ENCODE results near the gene PRDM11. TPM values are rescaled to one million over a fixed set of nuclear protein-coding genes. Genes with fewer than 3 reads are reported as not detected.

PRDM11 gene
- total RNA-seq, 1 donor from 2014 or later: 60.2 TPM

DNA sequence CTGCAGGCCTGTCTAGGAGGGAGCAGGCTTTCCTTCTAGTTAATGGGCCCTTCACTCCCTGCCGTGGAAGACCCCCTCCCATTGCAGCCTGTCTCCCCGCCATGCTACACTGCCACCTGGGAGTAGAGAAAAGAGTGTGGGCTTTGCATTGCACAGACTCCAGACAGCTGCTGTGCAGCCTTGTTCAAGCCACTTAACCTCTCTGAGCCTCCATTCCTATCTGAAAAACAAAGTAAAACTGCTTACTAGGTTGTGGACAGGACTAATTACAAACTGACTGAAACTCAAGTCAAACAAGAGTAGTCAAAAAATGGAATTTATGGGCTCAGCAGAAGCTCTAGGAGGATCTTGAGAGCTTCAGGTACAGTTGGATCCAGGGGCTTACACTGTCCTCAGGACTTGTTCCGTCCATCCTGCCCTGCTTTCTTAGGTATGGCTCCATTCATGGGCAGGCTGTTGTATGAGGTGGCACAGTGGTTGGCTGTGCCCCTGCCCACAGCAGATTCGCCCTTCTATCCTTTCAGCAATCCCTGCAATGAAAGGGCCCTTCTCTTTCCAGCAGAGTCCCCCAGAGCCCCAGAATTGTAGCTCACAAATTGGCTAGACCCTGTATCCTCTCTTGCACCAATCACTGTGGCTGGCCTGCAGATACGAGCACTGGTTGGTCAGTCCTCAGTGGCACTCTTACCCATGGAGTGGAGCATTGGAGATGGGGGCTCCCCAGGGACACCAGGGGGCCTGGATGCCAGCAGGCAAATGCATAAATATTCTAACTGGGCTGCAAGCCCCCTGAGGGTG lies 19.6 kb downstream of the PRDM11 start:
- Mint-ChIP-seq H3K4me3 (no peak overlapping the region), H3K27ac (no peak overlapping the region), H3K9me3 (no peaks in the 10 kb centered on the region), H3K27me3 (ENCODE audit: low read depth) (no peaks in the 10 kb centered on the region), H3K4me1 (peaks cover 7% of the 10 kb centered on the region), H3K36me3 (no peaks in the 10 kb centered on the region)
- no peak for DNase-seq (ENCODE audit: low spot score in 2 of 2, unreplicated experiment in 2 of 2)
- TF ChIP-seq, protein P1, sequence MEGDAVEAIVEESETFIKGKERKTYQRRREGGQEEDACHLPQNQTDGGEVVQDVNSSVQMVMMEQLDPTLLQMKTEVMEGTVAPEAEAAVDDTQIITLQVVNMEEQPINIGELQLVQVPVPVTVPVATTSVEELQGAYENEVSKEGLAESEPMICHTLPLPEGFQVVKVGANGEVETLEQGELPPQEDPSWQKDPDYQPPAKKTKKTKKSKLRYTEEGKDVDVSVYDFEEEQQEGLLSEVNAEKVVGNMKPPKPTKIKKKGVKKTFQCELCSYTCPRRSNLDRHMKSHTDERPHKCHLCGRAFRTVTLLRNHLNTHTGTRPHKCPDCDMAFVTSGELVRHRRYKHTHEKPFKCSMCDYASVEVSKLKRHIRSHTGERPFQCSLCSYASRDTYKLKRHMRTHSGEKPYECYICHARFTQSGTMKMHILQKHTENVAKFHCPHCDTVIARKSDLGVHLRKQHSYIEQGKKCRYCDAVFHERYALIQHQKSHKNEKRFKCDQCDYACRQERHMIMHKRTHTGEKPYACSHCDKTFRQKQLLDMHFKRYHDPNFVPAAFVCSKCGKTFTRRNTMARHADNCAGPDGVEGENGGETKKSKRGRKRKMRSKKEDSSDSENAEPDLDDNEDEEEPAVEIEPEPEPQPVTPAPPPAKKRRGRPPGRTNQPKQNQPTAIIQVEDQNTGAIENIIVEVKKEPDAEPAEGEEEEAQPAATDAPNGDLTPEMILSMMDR (IDR thresholded peaks at IDR 0.05; ENCODE audit: unreplicated experiment): no peak

DNA sequence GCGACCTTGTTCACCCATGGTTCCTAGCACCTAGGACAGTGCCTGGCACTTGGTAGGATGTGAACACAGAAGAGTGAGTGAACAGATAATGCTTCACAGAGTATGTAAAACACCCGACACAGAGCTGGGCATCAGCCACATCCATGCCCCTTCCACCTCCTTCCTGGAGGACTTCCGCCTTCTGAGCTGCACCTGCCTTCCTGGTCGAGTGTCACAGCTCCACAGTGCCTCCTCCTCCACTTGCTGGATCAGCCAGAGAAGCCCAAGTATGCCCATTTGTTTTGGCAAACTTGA lies 20.1 kb downstream of the PRDM11 start:
- DNase-seq (ENCODE audit: low spot score in 2 of 2, unreplicated experiment in 2 of 2): no peak
- H3K9me3 Mint-ChIP-seq: no peaks in the 10 kb centered on the region
- H3K27me3 Mint-ChIP-seq (ENCODE audit: low read depth): no peaks in the 10 kb centered on the region
- H3K4me1 Mint-ChIP-seq: peaks cover 6% of the 10 kb centered on the region
- TF ChIP-seq, protein P1 (IDR thresholded peaks at IDR 0.05; ENCODE audit: unreplicated experiment): no peak
- H3K4me3 Mint-ChIP-seq: no peak overlapping the region
- no peak overlapping the region for H3K27ac Mint-ChIP-seq
- H3K36me3 Mint-ChIP-seq: no peaks in the 10 kb centered on the region

DNA sequence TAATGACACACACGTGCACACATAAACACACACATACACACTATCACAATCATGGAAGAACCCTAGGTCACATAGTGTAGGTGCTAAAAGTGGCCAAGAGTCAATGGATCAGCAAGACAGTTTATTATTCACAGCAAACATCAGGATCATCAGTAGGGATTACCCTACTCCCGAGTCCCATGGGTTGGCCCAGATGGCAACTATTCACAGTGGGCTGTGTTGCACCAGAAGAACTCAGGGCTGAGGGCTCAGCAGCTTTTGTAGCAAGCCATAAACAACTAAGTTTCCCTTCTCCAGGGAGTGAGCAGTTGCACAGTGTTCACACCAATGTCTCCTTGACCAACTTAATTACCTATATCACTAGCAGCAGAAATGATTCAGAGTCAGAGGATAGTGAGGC lies 20.8 kb downstream of the PRDM11 start:
- Mint-ChIP-seq H3K4me3 (no peak overlapping the region), H3K4me1 (peaks cover 2% of the 10 kb centered on the region), H3K9me3 (no peaks in the 10 kb centered on the region)

DNA sequence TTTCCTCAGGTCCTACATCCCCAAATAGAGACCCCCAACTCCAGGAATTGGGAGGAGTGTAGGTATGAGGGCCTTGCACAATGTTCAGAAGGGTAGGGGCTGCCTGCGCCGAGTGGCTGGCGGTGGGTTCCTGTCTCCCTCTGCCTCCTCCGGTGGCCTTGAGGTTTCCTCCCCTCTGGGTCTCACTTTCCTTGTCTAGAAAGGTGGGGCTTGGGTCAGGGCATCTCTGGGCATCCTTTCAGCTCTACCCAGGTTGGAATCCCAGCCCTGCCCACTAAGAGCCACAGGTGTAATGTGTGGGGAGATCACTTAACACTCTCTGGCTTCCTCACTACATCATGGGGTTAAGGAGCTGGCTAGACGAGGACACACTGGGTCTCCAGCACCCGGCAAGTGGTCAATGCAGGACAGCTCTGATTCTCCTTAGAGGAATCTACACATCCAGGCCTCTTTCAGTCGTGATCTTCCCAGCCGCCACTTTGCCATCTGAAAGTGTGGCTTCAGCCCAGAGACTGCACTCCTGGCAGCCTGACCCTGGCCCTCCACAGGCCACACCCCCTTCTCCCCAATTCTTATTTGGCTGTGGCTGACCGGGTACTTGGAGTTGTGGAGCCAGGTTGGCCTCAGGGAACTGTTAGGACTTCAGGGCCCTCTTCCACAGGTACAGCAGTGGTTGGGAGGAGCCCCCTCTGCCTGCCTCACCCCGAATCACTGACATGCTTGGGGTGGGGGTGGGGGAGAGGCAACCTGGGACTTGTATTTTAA lies 22.1 kb downstream of the PRDM11 start:
- Mint-ChIP-seq H3K4me1 (peaks cover 2% of the 10 kb centered on the region), H3K9me3 (no peaks in the 10 kb centered on the region), H3K36me3 (no peaks in the 10 kb centered on the region), H3K27me3 (ENCODE audit: low read depth) (no peaks in the 10 kb centered on the region), H3K27ac (no peak overlapping the region), H3K4me3 (no peak overlapping the region)
- DNase-seq (ENCODE audit: low spot score in 2 of 2, unreplicated experiment in 2 of 2): no peak
- TF ChIP-seq, protein P1 (IDR thresholded peaks at IDR 0.05; ENCODE audit: unreplicated experiment): no peak

More for the DNA sequence above, 20.8 kb downstream of the PRDM11 start:
- H3K36me3 Mint-ChIP-seq: no peaks in the 10 kb centered on the region
- no peak overlapping the region for H3K27ac Mint-ChIP-seq
- TF ChIP-seq, protein P1 (IDR thresholded peaks at IDR 0.05; ENCODE audit: unreplicated experiment): no peak
- no peak for DNase-seq (ENCODE audit: low spot score in 2 of 2, unreplicated experiment in 2 of 2)
- no peaks in the 10 kb centered on the region for H3K27me3 Mint-ChIP-seq (ENCODE audit: low read depth)

DNA sequence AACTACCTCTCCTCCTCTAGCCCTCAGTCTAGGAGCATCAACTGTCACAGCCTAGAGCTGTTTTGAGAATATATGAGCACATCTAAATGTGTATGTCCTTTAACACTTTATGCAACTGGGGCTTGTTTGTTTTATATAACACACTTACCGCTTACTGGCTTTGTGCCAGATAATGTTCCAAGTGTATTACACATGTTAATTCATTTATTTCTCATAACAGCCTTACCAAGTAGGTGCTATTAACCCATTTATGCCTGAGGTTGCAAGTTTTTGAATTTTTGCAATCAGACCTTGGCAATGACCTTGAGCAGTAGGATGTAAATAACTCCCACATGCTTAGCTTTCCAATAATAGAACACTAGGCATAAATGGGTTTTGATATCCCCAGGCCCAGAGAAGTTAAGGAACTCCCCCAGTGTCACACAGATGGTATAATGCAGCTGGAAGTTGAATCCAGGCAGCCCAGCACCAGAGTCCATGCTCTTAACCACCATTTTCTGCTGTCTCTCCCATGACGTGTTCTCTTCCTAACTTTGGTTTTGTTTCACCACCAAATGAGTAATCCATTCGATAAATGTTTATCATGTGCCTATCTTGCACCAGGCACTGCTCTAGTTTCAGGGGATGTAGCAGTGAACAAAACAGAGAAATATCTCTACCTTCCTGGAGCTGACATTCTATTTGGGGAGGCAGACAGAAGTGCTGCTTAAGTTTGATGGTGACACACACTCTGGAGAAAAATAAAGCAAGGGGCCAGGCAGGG lies 23.1 kb downstream of the PRDM11 start:
- no peak for DNase-seq (ENCODE audit: low spot score in 2 of 2, unreplicated experiment in 2 of 2)
- H3K9me3 Mint-ChIP-seq: no peaks in the 10 kb centered on the region
- no peak overlapping the region for H3K27ac Mint-ChIP-seq
- H3K27me3 Mint-ChIP-seq (ENCODE audit: low read depth): no peaks in the 10 kb centered on the region
- H3K4me3 Mint-ChIP-seq: no peak overlapping the region
- H3K36me3 Mint-ChIP-seq: no peaks in the 10 kb centered on the region
- TF ChIP-seq, protein P1 (IDR thresholded peaks at IDR 0.05; ENCODE audit: unreplicated experiment): no peak
- peaks cover 2% of the 10 kb centered on the region for H3K4me1 Mint-ChIP-seq
